ENCODE data around the gene PRSS36. TPM values are rescaled to one million over a fixed set of nuclear protein-coding genes. Genes with fewer than 3 reads are reported as not detected.

The PRSS36 gene
- 0.34 and 1.3 TPM in 2 replicates for total RNA-seq

DNA sequence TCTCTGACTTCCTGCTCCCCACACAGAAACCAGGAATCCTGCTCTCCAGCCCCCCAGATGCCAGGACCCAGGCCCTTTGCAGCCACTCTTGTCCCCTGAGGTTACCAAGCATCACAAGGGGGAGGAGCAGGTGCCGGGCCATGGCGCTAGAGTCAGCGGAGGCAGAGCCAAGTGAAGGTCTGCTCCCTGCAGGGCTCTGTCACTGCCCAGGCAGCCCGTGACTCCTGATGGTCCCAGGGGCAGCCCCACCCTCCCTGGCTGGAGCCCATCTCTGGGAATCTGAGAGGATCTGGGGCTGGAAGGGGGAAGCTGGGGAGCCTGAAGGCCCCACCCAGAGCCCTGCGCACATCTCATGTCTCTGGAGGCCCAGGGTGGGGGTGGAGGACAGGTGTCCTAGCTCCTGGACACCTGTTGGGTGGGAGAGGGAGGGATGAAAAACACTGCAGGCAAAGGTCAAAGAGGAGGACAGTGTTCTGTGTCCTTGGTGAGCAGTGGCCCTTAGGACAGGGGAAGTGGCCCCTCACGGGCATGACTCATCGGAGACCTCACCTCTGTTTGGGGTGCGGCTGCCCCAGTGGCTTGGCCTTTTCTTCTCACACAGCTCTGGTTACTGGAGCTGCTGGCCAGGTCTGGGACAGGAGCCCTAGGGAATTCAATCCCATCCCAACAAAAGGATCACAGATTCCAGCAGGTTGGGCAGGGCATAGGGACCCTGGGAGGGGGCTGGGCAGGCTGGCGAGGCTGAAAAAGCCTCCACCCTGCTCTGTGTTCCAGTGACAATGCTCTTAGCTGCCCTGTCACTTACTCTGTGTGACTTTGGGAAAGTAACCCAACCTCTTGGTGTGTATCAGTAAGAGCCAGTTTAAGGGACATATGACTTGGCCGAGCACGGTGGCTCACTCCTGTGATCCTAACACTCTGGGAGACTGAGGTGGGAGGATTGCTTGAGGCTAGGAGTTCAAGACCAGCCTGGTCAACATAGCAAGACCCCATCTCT is at the start of gene PRSS36:
Gene PRSS36 (minus strand): TSS at position 173 of the 997 bp plus-strand sequence. CDS start 31 bp downstream, at position 142.

GRCh38 chr16:31179747-31180459 is 30.0 kb upstream of the PRSS36 start, which contains the start of gene FUS:
Gene FUS (plus strand): TSS chr16:31180139. CDS start chr16:31180215, 76 bp downstream.

GRCh38 chr16:31135535-31136286 is 14.2 kb downstream of the PRSS36 start, which contains the start of gene PRSS8:
Gene PRSS8 (minus strand): TSS chr16:31135727. CDS start chr16:31135498, 229 bp downstream.

GRCh38 chr16:31117384-31118222 is 32.3 kb downstream of the PRSS36 start, which contains the start of gene KAT8:
Gene KAT8 (plus strand): TSS chr16:31117664. CDS start chr16:31117682, 18 bp downstream.

DNA sequence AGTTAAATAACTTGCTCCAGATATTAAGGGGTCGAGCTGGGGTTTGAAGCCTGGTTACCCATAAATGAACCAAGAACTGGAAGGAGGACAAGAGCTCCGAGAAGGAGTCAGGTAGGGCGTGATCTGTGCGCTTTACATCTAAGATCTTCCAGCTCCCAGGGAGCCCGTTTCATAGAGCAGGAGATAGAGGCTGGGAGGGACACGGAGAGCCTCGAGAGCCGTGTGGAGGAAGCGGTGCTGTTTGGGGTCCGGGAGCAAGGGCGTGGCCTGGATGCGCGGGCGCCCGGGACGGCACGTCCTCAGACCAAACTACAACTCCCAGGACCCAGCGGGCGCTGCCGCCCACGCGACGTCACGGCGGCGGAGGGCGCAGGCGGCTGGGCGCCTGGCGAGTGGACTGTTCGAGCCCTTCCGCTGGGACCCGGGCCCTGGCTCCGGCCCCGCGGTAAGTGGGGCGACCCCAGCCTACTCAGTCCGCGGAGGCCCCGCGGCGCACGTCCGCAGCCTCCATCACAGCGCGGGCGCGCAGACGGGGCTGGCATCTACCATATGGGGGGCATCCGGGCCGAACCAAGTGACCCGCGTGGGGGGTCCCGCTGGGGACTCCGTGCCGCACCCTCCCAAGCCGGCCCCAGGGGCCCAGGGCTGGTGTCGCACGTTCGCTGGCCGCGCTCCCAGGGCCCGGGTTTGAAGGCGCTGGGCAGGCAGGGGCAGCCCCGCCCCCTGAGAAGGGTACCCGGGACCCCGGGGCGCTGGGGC is 41.7 kb downstream of the PRSS36 start, which contains the start of gene BCKDK:
Gene BCKDK (plus strand): TSS at position 352 of the 759 bp plus-strand sequence. CDS start 838 bp downstream, outside the sequence.

GRCh38 chr16:31094424-31095120 is 55.3 kb downstream of the PRSS36 start, which contains the start of gene VKORC1:
Gene VKORC1 (minus strand): TSS chr16:31094797. CDS start chr16:31094729, 68 bp downstream.

Other genes starting within 250 kb of the PRSS36 start
- gene FBXL19, start 226.5 kb downstream of the PRSS36 start, total RNA-seq = 14.0 and 16.7 TPM in 2 replicates
- 85.8 and 98.9 TPM in 2 replicates for gene ORAI3, start 201.0 kb downstream of the PRSS36 start, total RNA-seq
- 3.3 and 4.0 TPM in 2 replicates for gene SETD1A, start 192.3 kb downstream of the PRSS36 start, total RNA-seq
- gene HSD3B7, start 164.9 kb downstream of the PRSS36 start, total RNA-seq = 11.6 and 14.7 TPM in 2 replicates
- gene STX1B, start 139.4 kb downstream of the PRSS36 start, total RNA-seq = under 0.01 and 0.94 TPM in 2 replicates
- 17.5 and 20.2 TPM in 2 replicates for gene STX4, start 116.5 kb downstream of the PRSS36 start, total RNA-seq
- gene ZNF668, start 75.8 kb downstream of the PRSS36 start, total RNA-seq = 13.5 and 16.9 TPM in 2 replicates
- 9.1 and 13.3 TPM in 2 replicates for gene ZNF646, start 75.6 kb downstream of the PRSS36 start, total RNA-seq
- gene PRSS53, start 61.1 kb downstream of the PRSS36 start, total RNA-seq = 0.58 and 1.2 TPM in 2 replicates
- 198 and 277 TPM in 2 replicates for gene VKORC1, start 55.3 kb downstream of the PRSS36 start, total RNA-seq
- 51.4 and 68.6 TPM in 2 replicates for gene BCKDK, start 41.7 kb downstream of the PRSS36 start, total RNA-seq
- gene KAT8, start 32.4 kb downstream of the PRSS36 start, total RNA-seq = 30.2 and 33.0 TPM in 2 replicates
- 0.12 and 0.51 TPM in 2 replicates for gene PRSS8, start 14.3 kb downstream of the PRSS36 start, total RNA-seq
- gene FUS, start 30.1 kb upstream of the PRSS36 start, total RNA-seq = 29.2 and 31.2 TPM in 2 replicates
- 50.4 and 57.1 TPM in 2 replicates for gene PYCARD, start 52.7 kb upstream of the PRSS36 start, total RNA-seq
- gene TRIM72, start 64.1 kb upstream of the PRSS36 start, total RNA-seq = 0.68 TPM in 1 of 2 replicates, not detected in the other
- gene PYDC1, start 67.1 kb upstream of the PRSS36 start, total RNA-seq = not detected in 2 replicates
- gene ITGAM, start 109.9 kb upstream of the PRSS36 start, total RNA-seq = not detected in 2 replicates
- gene ITGAX, start 205.1 kb upstream of the PRSS36 start, total RNA-seq = under 0.01 TPM in 1 of 2 replicates, not detected in the other
- not detected in 2 replicates for gene ITGAD, start 243.3 kb upstream of the PRSS36 start, total RNA-seq

Measured in pericardium fibroblast (primary cell).